Stimulated activated CD4-positive, alpha-beta T cell treated with anti-CD3 and anti-CD28 coated beads, Interleukin-1b, Interleukin-23, amount 100 ng/mL, for 48 hours (primary cell): Measurements from ENCODE around the gene RDM1.
A peak's percentile ranks its signal among the peaks of the same experiment; 100 is the strongest.
"Not testable (repeated sequence)": the region's sequence is repeated elsewhere in the genome, so short reads cannot be mapped to it uniquely, and the experiment has no call there.

Source experiments
- DNase-seq: peaks from one replicate; pipeline ENCODE4 v3.0.0-alpha.2; 2020

RDM1 gene

DNA sequence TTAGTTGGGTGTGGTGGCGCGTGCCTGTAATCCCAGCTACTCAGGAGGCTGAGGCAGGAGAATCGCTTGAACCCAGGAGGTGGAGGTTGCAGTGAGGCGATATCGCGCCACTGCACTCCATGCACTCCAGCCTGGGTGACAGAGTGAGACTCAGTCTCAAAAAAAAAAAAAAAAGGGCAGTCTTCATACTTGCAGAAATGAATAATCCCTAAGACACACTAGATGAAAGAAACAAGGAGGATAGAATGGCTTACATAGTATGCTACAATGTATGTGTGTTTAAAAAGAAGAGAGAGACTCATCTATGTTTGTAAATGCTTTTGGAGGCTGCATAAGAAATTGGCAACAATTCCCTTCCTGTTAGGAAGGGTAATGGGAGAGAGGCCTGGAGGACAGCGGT is 32.8 kb downstream of the RDM1 start:
- DNase-seq: not testable (repeated sequence)

DNA sequence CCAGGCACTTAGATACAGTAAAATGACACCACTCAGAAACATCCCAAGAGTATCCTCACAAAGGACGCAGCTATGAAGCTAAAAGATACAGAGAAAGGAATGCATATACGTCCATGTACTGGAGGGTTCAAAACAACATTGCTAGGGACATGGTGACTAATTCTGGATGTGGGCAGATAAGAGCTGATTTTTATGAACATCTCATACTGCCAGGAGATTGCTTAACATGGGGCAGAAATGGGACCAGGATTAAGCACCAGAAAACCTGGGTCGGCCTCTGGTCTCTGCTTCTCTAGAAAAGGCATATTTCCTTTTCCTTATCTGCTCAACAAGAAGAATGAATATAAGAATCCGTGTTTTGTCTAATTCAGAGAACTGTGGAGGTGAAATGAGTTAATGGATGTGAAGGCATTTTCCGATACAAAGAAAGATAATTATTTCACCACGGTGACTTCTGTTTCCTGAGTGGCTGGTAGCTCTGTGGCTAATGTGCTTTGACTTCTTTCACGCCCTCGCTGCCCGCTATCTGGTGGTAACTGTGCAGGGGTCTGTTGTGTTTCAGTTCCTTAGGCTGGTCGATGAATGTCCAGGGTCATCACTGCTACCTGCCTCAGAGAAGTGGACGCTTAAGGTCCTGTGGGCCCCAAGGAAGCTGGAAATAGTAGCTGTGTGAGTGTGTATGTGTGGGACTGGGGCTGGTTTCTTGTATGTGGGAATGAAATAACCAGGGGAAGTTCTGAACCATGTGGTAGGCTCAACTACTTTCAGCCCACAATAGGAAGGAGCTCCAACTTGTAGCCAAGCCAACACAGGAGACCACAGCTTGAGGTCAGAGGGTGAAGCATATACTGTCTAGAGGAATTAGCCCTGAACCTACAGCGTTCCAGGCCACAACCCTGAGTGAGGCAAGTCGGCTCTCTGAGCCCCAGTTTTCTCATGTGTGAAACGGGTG is 34.7 kb downstream of the RDM1 start:
- DNase-seq: peak; percentile 7

DNA sequence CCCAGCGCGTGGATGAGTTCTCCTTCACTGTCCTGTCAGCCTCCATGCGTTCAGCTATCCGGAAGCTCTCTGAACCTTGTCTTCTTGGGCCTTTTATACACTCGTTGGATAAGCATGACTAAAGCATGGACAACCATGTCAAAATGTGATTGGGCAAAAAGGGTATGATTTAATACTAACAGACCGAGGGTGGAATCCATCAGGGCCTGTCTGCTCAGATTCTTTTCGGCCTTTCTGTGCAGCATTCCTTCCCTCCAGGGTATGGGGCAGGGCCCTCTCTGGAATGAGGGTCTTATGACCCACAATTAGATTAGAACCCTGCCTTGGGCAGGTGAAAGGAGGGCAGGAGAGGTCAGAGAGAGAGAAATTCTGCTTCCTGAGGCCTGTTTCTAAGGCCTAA is 36.4 kb downstream of the RDM1 start:
- DNase-seq: no peak

DNA sequence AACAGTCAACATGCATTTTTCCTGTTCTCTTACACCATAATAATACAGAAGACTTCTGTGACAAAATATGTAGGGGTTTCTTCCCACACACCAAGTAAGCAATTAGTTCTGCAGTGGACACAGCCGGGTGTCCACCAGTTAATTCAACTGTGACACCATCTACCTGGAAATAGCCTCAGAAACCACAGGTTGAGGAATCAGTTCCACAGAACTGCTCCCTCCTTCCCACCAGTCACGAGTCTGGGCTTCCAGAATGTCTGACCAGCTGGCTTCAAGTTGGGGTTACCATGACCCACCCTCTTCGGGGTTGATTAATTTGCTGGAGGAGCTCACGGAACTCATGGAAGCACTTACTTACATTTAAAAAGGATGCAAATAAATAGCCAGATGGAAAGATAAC is 36.8 kb downstream of the RDM1 start:
- no peak for DNase-seq

DNA sequence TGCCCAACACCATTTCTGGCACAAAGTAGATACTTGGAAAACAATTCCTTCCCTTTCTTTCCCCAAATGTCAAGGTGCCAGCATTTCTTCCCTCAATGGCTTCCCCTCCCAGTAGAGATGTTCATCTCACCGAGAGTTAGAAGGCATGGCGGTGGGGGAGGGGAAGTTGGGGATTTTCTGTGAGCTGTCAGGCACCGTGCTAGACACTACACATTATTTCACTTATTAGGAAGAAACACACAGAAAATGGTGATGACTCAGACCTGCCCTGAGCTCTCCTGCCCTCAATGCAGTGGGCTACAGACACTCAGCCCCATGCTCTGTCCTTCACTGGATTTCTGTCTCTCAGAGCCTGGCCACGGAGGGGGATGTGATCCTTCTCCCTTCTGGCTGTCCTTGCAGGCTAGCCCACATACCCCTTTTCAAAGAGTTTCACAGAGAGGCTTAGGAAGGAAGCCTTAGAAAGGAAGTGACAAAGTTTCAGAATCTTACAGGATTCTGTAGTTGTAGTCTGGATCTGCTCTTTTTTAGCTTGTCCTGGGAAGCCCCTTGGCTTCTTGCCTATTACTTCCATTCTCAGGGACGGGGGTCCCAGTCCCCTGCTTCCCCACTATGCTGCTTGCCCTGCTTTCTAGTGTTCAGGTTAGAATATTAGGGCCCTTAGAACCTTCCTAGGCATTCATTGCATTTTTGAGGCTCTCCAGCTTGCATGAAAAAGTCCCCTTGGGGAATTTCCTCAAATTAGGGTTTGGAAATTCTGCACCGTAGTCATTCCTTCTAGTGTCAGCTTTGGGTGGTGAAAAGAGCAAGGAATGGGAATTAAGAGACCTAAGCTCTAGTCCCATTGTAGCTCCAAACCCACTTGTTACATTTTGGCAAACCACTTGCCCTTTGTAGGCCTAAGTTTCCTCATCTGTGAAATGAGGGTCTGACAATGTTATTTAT is 38.2 kb downstream of the RDM1 start:
- DNase-seq: peak; percentile 54

DNA sequence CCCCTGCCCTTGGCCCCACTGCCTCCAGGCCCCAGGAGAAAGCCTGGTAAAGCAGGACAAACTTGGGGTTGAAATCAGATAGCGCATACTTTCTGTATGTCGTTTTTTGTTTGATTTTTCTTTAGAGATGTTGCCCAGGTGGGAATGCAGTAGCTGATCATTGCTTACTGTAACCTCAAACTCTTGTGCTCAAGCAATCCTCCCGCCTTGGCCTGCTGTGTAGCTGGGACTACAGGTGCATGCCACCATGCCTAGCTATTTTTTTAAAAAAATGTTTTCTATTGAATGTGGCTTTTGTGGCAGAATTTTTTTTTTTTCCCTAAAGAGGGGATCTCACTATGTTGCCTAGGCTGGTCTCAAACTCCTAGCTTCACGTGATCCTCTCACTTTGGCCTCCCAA is 39.3 kb downstream of the RDM1 start:
- DNase-seq: no peak

DNA sequence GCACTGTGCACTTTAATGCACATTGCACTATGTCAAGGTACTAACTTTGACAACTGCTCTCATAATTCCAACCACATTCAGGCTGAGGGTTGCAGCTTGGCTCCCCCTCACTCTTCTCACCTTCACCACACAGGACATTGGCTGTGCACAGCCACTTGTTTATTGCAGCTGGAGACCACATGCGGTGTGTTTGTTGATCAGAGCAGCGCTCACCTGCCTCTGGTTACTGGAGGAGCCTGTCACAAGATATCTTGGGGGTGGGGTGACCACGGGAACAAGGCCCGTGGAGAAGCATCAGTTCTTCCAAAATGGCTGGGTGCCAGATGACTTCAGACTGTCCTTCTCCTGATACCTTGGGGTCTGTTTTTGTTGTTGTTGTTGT is 39.8 kb downstream of the RDM1 start:
- peak; percentile 6 for DNase-seq

DNA sequence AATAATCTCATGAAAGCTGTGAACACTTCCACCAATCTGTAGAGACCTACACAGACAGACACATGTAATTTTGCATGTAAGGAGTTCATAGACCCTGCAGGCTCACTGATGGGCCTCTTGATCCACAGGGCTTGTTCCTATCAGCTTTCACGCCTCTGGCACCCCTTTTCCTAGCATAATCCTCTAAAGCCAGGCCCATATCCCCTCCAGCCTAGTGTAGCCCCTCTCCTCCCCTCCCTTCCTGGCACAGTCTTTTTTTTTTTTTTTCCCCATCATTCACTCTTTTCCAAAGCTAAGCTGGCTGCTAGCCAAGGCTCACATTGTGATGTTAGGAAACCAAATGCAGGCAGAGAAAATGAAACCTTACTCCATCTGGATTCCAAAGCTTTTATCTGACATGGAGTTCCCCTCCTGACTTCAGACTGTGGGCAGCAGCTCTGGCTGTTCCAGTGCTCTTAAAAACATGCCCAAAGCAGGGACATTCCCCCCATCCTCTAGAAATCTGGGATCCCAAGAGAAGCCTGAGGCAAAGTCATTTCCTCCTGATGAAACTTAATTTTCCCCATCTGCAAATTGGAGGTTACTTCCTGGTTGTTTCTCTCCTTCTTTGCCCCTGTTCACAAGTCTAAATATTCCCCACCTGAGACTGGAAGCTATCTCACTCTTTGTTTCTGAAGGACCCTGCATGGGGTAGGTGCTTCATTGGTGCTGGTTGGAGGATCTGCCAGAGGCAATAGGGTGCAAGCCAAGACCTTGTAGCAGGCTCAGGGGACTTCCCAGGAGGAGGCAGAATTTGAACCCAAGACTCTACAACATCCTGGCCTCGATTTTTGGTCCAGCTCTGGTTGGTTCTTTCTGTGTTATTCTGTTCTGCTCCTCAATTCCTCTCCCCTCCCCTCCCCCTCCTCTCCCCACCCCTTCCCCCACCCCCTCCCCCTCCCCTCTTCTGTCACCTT is 40.5 kb downstream of the RDM1 start:
- no peak for DNase-seq

DNA sequence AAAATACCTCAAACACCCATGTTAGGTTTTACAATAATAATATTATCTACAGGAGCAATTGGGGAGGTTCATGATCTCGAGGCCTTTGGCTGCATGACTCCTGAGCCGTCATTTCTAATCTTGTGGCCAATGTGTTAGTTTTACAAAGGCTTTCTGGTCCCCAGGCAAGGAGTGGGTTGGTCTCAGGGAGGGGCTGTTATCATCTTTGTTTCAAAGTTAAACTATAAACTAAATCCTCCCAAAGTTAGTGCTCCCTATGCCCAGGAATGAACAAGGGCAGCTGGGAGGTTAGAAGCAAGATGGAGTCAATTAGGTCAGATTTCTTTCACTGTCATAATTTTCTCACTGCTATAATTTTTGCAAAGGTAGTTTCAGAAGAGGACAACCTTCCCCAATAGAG is 41.3 kb downstream of the RDM1 start:
- peak; percentile 4 for DNase-seq

DNA sequence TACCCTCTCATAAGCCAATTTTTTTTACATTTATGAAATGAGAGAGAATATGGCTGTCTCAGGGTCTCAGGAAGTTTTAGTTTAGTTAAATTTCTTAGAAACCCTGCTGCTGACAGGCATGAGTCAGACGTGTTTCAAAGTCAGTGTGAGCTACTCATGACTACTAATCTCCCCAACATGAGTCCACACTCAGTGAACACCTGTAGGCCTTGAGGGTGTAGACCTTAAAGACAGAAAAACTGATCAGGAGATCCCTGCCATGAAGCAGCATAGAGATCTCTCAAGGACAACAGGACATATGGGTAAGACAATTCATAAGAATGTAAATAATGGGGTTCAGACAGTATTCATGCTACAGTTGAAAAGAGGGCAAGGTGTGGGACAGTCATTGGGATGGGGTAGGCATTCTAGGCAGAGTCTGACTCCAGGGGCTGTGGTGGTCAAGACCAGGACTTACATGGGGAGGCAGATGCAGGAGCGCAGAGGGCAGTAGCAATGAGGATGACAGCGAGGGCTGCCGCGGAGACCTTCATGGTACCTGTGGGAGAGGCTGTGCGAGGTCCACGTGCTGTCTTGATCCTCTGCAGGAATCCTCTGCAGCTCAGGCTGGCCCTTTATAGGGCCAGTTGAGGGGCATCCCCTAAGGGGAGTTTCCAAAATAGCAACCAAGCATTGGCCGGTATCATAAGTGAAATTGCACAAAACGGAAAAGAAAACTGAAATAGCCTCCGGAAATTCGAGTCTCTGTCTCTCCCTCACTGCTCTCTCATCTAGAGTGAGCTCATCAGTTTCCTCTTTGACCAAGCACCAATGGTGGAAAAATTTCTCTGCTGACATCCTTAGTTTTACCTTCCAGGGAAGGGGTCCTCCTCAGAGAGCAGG is 50.6 kb downstream of the RDM1 start, which contains the start of gene CCL5:
Gene CCL5, minus strand, starts transcription at position 588 of the 882 bp plus-strand sequence.
- peak; percentile 22 for DNase-seq

DNA sequence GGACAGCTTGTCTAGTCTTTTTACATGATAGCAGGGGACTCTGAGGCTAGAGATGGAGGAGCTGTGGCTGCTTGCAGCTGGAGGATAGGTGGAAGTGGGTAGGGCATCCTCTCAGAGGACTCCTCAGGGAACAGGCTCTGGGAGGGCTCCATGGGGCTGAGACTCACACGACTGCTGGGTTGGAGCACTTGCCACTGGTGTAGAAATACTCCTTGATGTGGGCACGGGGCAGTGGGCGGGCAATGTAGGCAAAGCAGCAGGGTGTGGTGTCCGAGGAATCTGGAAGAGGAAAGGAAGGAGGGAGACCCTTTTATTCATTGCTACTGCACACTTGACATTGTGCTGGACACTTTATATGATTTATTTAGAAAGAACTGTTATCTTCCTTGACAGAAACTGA is 52.2 kb downstream of the RDM1 start:
- no peak for DNase-seq

DNA sequence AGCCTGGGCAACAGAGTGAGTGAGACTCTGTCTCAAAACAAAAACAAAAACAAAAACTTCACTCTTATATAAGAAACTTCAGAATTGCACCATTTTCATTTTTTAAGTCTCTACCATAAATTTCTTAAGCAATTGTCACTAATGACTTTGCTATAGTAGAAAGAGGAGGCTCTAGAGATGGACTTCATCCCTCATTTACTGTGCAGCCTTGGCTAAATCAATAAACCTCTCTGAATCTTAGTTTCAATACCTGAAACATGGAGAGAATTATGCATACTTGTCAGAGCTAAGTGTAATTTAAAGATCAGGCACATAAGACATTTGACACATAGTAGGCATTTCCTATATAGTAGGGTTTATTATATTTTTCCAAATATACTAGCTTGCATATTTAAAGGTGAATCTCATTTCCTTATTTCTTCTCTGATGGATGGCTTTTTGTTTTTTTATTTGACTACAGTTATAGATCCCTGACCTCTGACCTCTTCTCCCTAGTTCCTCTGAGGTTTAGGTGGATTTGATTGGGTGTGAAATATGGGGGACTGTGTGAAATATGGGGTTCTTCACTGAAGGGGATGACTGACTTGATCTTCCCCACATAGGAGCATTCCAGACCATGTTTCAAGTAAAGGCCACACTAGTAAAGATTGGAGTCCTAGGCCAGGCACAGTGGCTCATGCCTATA is 53.1 kb downstream of the RDM1 start:
- DNase-seq: no peak

DNA sequence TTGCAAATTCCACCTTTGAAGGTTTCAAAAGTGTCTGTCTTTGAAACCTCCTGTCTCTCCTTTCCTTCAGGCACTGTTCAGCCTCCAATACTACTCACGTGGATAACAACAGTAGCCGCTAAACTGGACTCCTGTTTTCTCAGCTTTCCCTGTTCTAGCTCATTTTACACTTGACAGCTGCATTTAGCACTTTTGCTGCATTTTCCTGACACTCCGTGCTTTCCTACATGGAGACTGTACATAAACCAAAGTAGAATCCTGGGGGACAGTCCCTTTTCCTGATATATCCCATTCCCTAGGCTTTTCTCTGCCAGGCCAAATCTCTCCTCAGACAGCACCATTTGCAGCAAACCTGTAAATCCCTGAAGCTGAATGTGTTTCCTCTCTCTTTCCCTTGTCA is 54.0 kb downstream of the RDM1 start:
- DNase-seq: no peak

DNA sequence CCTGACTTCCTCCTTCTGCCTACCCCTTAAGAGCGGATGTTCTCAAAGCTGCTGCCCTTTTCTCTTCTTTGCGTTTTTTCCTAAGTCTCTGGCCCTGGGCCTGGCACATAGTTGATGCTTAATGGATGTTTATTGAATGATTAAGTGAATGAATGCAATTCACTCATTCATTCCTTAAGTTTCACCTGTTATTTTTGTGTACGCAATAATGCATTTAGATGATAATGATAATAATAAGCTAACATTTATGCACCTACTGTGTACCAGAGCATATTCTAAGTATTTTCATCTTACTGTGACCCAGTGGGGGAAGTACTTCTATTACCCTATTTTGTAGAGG is 54.8 kb downstream of the RDM1 start:
- DNase-seq: no peak

DNA sequence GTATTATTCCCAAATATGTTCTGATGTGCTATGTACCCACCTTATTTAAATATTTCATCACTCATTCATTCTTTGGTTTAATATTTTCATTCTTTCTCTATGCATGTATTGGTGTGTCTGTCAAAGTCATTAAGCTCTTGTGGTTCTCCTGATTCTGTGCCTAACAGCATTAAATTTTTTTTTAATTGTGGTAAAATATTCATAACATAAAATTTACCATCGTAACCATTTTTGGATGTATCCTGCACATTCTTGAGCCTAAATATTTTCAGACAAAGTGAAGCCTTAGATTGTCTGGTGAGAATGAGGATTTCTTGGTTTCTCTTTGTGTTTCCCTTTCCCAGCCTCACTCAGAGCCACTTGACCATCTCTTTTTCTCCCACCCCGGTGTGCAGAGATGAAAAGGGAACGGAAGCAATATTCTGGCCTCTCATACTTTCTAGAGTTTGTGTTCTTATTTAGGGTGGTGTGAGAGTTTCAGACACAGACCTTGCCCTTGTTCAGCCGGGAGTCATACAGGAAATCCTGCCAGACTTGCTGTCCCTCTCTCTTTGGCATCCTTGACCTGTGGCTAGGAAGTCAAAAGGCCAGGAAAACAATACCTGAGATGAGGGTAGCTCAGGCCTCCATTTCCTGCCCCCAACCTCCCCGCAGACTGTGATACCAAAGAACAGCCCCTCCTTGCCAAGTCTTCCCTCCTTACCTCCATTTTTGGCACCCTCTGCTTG is 55.3 kb downstream of the RDM1 start:
- no peak for DNase-seq

DNA sequence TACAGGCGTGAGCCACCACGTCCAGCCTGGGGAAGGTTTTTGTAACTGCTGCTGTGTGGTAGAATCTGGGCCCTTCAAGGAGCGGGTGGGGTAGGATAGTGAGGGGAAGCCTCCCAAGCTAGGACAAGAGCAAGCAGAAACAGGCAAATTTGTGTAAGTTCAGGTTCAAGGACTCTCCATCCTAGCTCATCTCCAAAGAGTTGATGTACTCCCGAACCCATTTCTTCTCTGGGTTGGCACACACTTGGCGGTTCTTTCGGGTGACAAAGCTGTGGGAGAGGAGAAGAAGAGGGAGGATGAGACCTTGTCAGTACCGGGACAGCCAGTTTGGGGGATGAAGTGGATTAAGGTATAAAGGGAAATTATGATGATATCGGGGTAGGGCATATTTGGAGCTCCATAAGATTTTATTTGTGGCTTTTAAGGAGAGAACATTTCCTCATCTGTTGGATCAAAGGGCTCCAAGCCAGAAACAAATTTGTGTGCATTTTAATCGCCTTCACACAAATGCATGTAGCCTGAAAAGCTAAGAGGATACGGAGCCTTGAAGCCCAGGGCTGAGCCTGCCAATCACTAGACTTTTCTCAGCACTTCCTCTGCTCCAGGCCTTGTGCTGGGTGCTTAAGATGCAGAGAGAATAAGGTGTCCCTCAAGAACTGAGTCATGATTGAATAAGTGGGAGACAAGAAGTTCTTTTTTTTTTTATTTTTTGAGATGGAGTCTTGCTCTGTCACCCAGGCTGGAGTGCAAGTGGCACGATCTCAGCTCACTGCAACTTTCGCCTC is 58.2 kb downstream of the RDM1 start:
- DNase-seq: no peak

DNA sequence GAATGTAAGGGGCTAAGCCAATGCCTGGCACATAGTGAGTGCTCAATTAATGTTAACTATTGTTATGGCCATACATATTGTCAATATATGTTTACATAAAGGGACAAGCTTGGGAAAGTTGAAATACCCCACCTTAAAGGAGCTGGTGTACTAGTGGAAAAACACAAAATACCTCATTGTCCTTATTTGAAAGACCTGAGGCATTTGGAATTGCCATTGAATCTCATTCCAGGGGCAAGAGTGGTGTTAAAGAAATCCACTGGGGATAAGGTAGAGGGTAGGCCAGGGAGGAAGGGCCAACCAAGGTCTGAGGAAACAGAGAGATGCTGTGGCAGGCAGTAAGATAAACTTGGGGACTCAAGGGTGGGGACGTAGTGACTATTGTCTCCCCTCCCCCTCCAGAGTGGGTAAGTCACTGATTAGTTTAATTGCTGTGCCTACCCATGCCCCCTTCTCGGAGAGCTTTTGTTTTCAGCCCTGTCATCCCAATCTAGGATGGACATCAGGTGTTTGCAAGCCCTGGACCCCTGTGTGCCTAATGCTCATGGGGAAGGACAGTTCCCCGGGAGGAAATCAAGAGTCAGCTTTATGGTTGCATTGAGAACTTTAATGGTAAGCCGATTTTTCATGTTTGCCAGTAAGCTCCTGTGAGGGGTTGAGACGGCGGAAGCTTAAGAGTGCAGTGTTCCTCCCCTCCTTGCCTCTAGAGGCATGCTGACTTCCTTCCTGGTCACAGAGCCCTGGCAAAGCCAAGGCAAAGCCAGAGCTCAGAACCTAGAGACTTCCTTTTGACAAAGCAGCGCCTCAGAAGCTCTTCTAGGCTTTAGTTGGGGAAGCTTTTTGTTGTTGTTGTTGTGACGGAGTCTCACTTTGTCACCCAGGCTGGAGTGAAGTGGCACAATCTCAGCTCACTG is 59.4 kb downstream of the RDM1 start:
- peak; percentile 16 for DNase-seq

DNA sequence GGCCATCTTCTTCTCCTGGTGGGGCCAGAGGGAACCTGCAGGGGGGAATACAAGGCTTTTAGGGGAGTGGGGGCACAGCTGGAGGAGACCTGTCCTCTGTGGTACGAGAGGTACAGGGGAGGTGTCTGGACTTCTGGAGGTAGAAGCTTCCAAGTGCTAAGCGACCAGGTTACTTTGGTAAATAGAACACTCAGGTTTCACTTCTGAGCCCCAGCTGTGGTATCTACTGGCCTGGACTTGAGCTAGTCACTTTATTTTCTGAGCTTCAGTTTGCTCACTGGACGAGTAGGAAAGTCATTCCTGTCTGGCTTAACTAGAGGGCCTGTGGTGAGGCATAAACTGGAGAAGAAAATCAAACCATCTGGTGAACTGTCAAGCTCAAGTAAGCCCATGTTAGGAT is 61.8 kb downstream of the RDM1 start, which contains the start of gene HEATR9:
Gene HEATR9, minus strand, starts transcription at position 155 of the 400 bp plus-strand sequence. Its CDS starts 149 bp downstream, at position 6.
- DNase-seq: no peak
